Caki2 (cell line): ENCODE results near the gene LDLRAD4. TPM values are rescaled to one million over a fixed set of nuclear protein-coding genes. Genes with fewer than 3 reads are reported as not detected.

Experiments used
- DNase-seq: peaks from one replicate; pipeline ENCODE4 v3.0.0-alpha.2; 2015; ENCODE audit warnings: low read depth
- in situ Hi-C: cut with HindIII; loops from 2 replicates; pipeline ENCODE4 v1.10.0; 2016; ENCODE audit warnings: low sequenced_read_pairs, low pct_unique_long_range_greater_than_20kb, mixed read lengths
- total RNA-seq: library from RNA; depleted of rRNA; stranded (reverse); fragments of >200 nt; shearing (Covaris generic); gene quantifications from 2 replicates; pipeline ENCODE4 v1.2.3, GENCODE V29; 2014; ENCODE audit warnings: low replicate concordance

LDLRAD4 gene
- total RNA-seq, 1 experiment from 2014 or later = 0.44 TPM

DNA sequence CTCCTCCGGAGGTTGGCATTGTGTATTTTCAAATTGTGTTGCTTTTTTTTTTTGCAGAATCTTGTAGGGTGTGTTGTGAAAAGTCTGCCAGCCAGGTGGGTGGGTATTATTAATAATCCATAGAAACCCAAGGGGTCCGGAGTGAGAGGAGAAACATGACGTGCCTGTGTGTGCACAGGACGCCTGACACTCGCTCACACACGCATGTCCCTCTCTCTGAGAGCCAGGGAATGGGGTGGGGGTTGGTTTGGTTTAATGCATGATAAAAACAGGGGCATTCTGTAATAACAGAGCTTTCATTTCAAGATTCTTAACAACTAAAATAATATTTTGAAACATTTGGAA lies 283.0 kb downstream of the LDLRAD4 start:
- DNase-seq = no peak
- in situ Hi-C loops = no loop called here

DNA sequence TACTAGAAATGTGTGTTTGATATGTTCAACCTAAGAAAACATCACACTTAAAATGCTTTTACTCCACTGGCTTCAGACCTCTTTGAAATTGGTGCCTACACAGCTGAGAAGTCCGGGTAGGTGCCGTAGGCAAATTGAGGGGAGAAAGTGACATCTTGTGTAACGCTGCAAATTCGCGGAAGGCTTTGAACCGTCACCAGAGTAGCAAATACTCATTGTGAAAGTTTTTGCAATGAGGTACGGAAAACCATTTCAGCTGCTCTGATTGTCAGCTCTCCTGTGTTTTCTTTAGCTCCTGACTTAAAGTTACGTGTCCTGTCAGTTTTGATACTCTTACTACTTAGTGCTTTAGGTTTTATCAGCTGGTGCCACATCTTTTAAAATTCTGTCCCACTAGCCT lies 283.3 kb downstream of the LDLRAD4 start:
- DNase-seq = no peak

DNA sequence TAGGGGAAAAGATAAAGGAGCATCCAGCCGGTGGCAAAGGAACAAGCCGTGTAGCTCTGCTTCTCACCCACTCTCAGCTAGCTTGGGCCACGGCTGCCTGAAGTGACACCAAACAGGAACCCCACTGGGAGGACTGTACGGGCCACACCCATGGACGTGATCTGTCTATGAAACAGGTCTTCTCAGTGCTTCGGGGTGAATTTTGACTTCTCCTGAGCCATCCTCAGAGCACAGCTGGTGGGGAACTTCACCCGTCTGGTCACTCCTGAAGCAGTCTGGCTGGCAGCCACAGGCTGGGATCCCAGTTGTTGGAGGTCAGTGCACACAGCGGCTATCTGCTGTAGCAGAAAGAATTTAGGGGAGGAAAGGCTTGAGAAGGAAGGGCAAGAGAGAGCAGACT lies 284.0 kb downstream of the LDLRAD4 start:
- DNase-seq = no peak
- in situ Hi-C loops = no loop called here

More for the DNA sequence above, 283.3 kb downstream of the LDLRAD4 start:
- in situ Hi-C loops = no loop called here

DNA sequence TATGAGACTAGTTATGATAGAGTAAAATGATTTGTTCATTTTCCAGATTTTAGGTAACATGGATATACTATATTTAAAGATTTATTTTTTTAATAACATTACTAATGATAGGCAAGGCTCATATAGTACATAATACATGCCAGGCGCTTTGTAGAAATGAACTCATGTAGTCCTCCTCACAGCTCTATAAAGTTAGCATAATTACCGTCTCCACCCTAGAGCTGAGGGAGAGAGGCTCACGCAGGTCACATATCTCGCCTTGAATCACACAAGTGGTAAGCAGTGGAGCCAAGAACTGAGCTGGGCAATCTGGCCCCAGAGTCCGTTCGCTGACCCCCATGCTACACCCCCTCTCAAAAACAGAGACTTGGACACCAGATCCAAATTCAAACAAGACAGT lies 285.3 kb downstream of the LDLRAD4 start:
- in situ Hi-C loops = no loop called here
- no peak for DNase-seq

DNA sequence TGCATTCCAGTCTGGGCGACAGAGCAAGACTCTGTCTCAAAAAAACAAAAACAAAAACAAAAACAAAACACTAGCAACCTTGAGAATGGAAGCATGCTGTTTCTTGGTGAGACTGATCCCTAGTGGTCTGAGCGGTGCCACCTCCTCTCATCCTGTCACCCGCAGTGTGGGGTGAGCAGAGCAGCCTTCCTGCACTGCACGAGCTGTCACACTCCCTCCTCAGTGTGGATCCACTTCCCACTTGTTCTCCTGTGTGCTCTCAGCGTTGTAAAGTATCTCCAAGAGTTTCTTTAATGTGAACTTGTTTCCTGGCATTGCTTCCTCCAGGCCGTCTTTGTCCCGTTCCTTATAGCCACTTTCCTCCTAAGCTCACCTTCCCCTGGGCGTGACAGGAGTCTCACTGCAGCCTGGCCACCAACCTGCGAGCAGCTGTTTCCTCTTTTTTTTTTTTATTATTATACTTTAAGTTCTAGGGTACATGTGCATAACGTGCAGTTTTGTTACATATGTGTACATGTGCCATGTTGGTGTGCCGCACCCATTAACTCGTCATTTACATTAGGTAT lies 287.3 kb downstream of the LDLRAD4 start:
- in situ Hi-C loops = no loop called here
- no peak for DNase-seq

DNA sequence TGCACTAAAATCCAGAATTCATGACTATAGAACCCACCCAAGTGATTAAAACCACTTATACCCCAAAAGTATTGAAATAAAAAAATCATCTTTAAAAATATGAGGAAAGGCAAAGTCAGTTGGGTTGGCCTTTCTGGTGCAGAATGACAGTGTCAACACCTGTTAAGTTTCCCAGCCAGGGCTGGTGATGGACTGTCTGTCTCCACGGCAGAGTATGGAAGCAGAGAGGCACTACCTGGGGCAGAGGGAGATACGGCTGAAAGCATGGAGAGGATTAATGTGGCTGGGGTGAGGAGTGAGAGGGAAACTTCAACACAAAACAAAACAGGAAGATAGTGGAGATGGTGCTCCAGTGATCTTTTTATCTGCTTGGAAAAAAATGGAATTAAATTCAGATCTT lies 292.0 kb downstream of the LDLRAD4 start:
- in situ Hi-C loops = no loop called here
- no peak for DNase-seq

DNA sequence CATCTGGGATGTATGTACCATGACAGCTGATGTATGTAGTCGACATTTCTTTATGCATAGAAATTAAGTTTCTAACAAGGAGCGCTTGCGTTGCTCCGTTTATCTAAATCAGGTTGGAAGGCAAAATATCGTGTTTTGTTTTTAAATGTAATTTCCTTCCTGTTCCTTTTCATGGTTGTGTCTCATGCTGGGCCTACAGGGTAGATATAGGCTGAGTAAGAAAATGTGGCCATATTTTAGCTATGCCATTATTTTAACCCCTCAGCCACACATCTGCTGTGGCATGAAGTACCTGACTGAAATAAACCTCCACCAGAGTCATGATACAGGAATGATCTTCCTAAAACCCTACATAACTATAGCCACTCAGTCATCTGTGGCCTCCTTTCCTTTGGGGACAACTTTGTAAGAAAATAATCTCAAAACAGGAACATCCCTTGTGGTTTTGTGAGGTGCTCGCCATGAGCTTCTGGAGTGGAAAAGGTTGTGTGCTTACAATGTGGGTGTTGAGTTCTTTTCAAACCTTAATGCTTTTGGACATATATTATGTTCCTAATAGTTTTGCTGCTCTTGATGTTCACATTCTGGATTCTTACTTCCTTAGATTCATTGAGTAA lies 293.5 kb downstream of the LDLRAD4 start:
- in situ Hi-C loops = no loop called here
- no peak for DNase-seq

DNA sequence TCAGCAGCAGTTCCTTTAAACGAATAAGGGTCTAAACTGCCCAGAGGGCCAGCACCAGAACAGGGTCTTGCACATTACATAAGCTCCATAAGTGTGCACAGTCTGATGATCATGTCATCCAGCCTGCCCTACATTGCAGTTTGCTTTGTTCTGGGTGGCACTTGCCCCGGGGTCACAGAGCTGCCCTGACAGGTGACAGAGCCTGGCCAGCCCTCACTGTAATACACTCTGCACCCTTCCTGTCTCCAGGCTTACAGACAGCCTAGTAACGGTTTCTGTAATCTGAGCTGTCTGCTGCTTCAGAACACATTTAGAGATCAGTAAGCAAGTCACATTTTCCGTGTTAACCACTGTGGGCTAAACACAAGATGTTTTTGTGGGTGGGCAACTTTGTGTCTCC lies 294.5 kb downstream of the LDLRAD4 start:
- DNase-seq = no peak
- in situ Hi-C loops = no loop called here

DNA sequence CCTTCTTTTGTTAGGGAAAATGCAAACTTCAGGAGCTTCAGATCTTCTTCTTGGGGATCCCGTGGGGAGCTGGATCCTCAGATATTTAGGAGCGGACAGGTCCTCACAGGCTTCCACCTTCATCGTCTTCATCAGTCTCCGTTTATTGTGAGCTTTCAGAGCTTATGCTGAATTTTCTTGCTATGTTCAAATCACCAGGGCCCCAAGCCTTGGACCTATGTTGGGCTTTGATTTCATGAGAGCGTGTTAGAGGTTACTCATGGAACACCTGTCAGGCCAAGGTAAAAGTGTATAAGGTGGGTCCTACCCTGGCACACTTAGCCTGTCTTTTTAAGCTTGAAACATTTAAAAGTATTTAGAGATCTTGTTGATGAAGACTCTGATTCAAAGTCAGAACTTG lies 294.9 kb downstream of the LDLRAD4 start:
- in situ Hi-C loops = no loop called here
- DNase-seq = no peak

DNA sequence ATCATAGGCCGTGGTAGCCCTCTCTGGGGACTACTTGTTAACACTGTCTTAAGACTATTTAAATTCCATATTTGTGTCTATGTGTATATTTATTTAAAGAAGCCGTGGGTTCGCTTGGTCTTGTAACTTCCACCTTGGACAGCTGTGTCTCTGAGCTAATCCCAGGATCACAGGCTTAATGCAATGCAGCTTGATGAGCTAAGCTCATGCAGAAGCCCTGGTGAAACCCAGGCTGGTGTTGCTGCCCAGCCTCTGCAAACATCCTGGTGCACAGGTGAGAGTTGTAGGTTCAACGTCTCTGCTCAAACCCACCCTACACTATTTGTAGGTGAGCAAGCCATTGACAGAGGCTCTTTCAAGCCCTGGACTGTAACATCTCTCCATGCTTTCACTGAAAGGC lies 296.0 kb downstream of the LDLRAD4 start:
- in situ Hi-C loops = no loop called here

DNA sequence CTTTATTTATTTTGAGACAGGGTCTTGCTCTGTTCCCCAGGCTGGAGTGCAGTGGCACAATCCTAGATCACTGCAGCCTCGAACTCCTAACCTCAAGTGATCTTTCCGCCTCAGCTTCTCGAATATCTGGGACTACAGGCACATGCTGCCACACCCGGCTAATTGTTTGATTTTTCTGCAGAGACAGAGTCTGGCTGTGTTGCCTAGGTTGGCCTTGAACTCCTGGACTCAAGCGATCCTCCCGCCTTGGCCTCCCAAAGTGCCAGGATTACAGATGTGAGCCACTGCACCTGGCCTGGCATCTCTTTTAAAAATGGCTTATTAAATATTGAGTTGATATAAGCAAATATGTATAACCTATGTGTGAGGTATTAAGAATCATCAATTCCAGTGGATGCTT lies 298.3 kb downstream of the LDLRAD4 start:
- in situ Hi-C loops = no loop called here
- no peak for DNase-seq

More for the DNA sequence above, 296.0 kb downstream of the LDLRAD4 start:
- DNase-seq = no peak

DNA sequence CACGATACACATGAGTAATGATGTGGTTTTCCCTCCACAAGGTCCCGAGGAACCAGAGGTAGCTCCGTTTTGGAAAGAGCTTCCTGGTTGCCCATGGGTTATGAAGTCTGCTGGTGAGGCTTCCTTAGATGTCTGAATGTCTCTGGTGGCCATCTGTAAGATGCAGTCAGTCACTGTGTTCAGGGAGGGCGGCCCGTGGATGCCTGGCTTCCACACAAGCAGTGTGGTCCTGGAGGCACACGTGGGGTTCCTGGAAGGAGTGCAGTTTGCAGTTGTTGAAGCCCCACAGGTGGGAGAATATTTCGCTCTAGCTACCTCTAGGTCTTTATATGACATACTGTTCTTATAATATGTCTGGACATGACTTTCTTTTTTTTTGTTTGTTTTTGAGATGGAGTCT lies 298.8 kb downstream of the LDLRAD4 start:
- in situ Hi-C loops = no loop called here
- DNase-seq = no peak

DNA sequence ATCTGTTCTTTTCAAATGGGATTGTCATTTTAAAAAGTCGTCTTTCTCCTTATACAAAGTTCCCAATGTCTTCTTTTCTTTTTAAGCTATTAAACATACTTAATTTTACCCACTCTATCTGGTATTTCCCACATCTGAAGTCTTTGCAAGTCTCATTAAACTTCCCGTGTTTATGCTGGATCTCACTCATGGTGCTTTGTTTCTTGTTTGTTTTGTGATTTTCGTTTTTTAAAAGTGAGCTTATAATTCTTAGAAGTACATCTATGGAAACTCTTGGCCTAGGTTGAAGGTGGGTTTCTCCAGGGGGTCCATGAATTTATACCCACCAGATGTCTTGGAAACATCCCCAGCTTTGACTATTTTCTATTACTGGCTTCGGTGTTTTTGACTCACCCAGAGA lies 299.8 kb downstream of the LDLRAD4 start:
- no peak for DNase-seq
- in situ Hi-C loops = no loop called here

DNA sequence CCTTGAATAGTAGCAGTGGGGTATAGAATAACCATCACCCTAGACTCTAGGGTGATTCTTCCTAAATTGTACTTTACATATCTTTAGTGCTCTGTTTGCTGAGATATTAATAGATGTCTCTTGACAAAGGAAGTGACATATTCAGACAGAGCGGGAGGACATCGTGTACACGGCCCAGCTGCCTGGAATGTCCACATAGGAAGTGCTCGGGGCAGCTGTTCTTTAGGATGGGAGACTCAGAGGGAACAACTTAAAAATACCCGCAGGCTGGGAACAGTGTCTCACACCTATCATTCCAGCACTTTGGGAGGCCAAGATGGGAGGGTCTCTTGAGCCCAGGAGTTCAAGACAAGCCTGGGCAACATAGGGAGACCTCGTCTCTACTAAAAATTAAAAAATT lies 301.7 kb downstream of the LDLRAD4 start:
- no peak for DNase-seq
- in situ Hi-C loops = no loop called here

DNA sequence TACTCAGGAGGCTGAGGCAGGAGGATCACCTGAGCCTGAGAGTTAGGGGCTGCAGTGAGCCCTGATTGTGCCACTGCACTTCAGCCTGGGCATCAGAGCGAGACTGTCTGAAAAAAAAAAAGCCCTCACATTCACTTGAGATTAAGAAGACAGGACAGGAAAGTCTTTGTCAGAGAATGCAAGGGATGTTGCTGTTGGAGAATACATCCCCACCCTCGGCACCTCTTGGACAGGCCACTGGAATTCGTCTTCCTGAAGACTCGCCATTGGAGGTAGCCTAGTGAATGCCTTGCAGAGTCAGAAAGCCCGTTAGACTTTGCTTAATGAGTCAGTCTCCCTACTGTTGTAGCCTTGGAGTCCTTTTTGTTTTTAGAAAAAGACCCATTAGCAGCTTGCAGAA lies 302.2 kb downstream of the LDLRAD4 start:
- in situ Hi-C loops = no loop called here

DNA sequence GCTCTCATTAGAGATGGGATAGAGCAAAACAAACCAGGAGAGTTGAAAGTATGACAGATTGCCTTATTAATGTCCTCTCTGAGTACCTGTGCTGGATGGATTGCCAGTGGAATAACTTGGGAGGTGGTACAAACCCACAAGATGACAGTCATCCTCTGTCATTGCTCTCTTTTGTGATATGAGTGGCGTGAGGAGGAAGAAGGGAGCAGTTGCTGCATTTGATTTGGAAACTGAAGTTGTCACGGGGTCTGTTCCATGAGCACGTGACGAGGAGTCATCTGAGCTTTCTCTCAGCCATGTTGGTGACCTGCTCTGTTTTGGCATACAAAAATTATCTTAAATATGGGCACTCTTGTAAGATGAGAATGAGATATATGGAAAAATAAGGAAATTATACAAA lies 302.9 kb downstream of the LDLRAD4 start:
- no peak for DNase-seq
- in situ Hi-C loops = no loop called here

More for the DNA sequence above, 302.2 kb downstream of the LDLRAD4 start:
- no peak for DNase-seq

DNA sequence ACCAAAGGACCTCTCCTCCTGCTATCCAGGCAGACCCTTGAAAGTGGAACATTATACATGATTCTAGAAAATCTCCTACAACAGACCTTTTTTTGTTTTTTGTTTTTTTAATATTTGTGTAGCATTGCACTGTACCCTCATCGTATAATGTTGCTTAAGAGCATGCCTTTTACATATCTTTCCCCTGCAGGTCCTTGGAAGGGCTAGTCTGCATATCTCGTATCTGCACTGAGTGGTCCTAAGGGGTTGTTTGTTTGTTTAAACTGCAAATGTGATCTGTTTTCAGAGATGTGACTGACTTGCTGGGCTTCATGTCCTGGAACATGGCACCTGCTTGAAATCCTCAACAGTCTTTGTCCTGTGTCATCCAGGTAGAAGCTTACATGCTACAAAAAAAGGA lies 303.7 kb downstream of the LDLRAD4 start:
- no peak for DNase-seq
- in situ Hi-C loops = no loop called here

DNA sequence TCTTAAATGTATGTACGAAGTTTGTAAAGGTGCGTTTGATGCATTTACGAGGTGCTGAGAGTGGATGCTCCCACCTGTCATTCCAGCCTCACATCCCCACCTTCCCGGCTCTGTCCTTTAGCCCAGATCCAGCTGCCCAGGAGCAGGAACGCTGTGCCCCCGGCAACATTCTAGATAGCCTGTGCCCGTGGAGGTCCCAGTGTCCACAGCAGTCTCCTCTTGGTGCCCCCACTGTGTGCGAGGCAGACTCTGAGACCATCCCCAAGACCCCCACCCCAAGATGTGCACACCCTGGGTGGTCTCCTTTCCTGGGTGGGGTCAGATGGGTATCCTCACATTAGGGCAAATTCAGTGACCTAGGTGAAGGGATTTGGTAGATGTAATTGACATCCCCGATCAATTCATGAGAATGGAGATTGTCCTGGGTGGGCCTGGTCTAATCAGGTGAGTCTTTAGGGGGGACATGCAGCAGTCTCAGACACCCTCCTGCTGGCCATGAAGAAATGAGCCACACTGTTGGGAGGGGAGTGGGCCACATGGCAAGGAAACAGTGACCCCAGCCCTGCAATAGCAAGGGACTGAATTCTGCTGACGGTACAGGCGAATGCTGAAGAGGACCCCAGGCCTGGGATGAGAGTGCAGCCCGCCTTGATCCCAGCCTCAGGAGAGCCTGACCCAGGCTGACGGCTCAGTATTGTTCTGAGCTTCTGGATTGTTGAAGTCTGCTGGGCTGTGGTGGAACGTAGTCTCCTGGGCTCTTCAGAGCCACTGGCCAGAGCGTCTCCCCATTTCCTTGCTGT lies 304.5 kb downstream of the LDLRAD4 start:
- in situ Hi-C loops = no loop called here
- DNase-seq = no peak

DNA sequence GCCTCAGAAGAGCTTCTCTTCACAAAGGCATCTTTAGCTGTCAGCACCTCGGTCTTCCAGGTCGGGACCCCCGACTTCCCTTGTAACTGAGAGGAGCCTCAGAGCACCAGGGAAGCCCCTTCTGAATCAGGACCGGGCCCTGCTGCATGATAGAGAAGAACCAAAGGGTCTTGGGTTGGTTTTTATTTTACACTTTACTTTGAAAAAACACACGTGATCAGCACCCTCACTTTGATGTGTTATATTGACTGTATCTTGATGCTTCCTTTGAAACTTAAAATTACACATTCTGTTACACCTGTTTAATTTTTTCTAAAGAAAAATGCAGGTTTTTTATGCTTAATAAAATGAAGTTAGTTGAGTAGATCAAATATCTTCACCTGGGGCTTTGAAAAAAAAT lies 305.5 kb downstream of the LDLRAD4 start:
- in situ Hi-C loops = no loop called here
- DNase-seq = no peak

DNA sequence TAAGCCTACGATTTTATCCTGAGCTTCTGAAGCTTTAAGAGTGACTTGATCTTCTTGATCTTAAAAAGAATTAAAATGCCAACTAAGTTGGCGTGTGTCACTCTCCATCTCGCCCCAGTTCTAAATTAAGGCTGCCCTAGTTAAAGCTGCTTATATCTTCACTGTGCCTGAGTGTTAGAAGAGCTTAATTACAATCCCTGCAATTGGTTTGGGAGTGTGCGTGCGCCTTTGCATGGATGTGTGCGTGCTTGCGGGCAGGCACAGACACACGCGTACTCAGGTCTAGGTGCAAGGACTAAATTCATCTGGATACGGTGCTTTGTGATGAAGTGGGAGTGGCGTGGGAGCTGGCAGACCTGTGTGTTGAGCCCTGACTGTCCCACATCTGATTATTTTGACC lies 306.3 kb downstream of the LDLRAD4 start:
- no peak for DNase-seq
- in situ Hi-C loops = no loop called here
